HG02571 (cell line): ENCODE measurements around the gene GNAI3.

Experiments
- ATAC-seq: cut with Tn5 transposase; IDR thresholded peaks from one replicate; pipeline ENCODE4 v1.9.1; 2021; ENCODE audit warnings: mild to moderate bottlenecking, moderate library complexity; ENCODE audit not compliant: unreplicated experiment

GNAI3 gene

GRCh38 chr1:109622137-109622892, 73.9 kb downstream of the GNAI3 start:
- no peak for ATAC-seq

DNA sequence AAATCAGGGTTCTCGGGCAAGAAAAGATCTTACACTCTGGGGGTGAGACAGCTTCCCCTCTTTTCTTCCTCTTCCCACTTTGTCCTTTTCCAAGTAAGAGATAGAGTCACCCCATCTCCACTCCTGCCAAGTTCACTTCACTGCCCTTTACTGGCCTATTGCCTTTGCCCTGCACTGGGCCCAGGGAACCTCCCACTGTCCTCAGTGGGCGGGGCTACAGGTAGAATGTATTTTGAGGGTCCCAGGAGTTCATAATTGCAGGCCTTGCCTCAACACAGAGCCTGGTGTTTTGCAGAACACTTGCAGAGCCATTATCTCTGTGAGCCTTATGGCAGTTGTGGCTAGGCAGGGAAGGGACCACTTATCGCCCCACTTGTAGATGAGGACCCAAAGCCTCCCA, 74.5 kb downstream of the GNAI3 start:
- no peak for ATAC-seq

DNA sequence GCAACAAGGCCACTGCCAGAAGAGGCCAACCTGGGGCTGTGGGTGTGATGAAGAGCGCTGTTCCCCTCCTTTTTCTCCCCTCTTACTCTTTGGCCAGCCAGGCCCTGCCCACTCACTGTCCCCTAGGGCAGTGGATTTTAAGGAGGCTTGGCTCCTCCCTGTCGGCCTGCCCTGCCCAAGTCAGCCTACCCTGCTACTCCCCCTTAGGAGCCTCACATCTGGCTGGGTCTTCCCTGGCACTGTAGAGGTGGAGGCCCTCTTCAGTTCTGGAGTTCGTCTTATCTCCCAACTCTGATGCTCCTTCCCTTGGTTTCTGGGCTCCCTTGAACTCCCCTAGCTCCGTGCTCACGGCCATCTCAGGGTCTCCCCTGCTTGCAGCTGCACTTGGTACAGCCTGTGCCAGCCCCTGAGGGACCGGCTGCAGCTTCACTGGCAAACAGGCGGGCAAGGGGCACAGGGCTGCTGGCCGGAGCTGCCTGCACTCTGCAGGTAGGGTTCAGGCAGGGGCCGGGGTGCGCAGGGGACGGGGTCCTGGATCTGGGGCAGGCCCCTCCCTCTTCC, 75.3 kb downstream of the GNAI3 start:
- ATAC-seq: no peak

GRCh38 chr1:109624201-109625010, 76.0 kb downstream of the GNAI3 start:
- ATAC-seq: no peak

DNA sequence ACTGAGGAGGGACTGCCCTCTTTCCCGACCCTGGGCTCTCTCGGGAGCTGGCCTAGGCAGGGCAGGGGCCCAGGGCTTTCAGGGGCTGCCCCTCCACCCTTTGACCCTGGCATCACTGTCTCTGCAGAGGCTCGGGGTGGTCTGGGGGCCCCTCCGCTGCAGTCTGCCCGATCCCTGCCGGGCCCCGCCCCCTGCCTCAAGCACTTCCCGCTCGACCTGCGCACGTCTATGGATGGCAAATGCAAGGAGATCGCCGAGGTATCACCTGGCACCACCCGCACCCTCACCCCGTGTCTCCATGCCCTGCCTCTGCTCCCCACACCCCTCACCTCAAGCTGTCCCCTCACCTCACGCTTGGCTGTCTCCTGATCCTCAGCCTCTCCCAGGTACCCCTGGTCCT, 76.8 kb downstream of the GNAI3 start:
- no peak for ATAC-seq

- no peak for ATAC-seq
These were observed 77.5 kb downstream of the GNAI3 start for GRCh38 chr1:109625601-109626560.

DNA sequence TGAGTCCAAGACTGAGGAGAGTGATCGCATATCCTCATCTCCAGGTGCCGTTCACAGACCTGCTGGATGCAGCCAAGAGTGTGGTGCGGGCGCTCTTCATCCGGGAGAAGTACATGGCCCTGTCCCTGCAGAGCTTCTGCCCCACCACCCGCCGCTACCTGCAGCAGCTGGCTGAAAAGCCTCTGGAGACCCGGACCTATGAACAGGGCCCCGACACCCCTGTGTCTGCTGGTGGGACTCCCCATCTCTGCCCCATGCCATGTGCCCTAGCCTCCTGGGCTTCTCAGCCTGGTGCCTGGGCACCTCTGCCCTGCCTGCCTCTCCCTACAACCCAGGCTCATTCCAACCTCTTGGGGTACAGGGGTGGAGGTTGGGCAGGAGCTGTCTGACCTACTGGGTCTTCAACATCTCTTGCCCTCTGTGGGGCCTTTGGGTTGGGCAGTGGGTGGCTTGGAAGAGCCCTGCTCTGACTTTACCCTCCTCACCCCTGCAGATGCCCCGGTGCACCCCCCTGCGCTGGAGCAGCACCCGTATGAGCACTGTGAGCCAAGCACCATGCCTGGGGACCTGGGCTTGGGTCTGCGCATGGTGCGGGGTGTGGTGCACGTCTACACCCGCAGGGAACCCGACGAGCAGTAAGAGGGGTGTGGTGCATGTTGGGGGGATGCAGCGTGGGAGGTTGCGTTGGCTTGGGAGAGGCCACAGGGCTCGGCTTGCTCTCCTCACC, 78.4 kb downstream of the GNAI3 start:
- ATAC-seq: no peak

- ATAC-seq: no peak
These were observed 79.4 kb downstream of the GNAI3 start for GRCh38 chr1:109627692-109628399.

DNA sequence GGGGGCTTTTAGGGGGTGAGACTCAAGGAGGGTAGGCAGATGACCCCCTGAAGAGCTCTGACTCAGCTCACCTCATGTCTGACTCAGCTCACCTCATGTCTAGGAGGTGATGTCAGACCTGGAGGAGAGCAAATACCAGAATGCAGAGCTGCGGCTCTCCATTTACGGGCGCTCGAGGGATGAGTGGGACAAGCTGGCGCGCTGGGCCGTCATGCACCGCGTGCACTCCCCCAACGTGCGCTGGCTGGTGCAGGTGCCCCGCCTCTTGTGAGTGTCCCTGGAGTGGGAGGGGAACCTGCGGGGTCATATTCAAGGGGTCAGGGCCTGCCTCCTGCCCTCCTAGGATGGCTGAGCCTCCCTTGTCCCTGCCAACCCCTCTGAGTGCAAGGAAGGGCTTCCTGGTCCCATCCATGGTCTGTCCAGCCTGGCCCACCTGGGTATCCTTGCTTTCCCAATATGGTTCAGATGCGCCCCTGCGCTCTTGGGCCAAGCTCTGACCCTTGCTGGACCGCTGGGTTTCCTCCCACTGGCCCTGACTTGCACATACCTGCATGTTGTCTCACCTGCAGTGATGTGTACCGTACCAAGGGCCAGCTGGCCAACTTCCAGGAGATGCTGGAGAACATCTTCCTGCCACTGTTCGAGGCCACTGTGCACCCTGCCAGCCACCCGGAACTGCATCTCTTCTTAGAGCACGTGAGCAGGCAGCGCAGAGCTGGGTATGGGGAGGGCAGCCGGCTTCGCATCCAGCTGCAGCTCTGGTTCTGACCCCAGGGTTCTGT, 80.3 kb downstream of the GNAI3 start:
- ATAC-seq: no peak

DNA sequence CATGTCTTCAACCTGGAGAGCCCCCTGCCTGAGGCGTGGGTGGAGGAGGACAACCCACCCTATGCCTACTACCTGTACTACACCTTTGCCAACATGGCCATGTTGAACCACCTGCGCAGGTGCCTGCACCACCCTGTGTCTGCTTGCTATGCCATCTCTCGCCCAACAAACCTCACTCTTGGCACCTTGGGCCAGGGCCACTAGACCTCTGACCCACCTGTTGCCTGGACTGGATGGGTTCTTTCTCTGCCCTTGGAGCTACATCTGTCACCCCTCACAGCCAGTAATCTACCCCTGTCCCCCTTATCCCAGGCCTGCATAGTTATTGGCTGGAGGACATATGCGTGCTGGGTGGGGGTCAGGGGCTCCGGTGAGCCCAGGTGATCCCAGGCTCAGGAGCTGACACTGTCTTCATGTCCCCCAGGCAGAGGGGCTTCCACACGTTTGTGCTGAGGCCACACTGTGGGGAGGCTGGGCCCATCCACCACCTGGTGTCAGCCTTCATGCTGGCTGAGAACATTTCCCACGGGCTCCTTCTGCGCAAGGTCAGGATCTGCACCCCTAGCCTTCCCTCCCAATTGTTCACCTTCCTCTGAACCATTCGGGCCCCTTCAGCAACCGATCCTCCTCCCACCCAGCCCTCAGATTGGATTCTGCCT, 81.1 kb downstream of the GNAI3 start:
- ATAC-seq: no peak

GRCh38 chr1:109630081-109630897, 81.9 kb downstream of the GNAI3 start:
- ATAC-seq: no peak

DNA sequence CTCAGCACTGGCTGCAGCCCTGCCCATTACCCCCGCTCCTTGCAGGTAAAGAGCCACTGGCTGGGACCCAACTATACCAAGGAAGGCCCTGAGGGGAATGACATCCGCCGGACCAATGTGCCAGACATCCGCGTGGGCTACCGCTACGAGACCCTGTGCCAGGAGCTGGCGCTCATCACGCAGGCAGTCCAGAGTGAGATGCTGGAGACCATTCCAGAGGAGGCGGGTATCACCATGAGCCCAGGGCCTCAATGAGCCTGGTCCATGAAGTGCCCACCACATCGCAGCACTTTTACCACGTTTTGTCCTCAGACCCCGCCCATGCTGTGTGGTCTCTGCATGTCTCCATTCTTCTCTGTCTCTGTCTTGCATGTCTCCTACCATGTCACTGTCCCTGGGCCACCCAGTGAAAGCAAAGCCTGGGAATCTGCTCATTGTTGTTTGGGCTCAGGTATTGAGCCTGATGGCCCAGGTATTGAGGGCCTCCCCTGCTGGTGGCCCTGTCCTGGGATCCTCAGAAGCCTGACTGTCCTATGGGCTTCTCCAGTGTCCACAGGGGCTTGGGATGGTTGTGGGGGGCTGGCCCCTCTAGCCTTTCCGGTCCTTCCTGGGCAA, 82.6 kb downstream of the GNAI3 start:
- ATAC-seq: no peak

- ATAC-seq: no peak
These were observed 83.4 kb downstream of the GNAI3 start for GRCh38 chr1:109631513-109632505.

DNA sequence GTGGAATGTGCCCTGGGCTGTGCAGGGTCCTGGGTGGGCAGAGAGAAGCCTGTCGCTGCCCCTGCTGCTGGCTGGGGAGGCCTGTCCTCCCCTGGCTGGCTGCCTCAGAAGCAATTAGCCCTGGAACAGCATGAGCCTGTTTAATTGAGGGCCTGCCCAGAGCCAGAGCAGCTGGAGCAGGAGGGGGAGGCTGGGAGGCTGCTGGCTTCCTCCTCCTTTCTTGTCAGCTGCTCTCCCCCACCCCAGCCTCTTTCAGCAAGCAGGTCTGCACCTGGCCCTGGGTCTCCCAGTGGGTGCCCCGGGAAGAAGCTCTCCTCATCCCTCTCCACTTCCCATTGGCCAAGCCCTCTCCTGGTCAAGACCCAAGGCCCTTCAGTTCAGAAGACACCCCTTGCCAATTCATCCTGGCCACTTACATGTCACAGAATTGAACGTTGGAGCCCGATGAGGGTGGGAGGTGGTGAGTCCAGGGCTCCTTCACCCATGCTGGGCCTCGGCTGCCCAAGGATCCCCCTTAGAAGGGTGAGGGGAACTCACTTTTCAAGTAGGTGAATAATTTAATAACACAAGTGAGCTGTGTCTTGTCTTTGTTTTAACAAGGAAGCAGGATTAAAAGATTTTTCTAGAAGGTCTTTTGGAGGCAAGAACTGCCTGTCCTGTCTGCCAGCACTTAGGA, 84.4 kb downstream of the GNAI3 start:
- no peak for ATAC-seq

GRCh38 chr1:109634292-109634691, 85.9 kb downstream of the GNAI3 start:
- ATAC-seq: no peak
